HFFc6 (cell line): ENCODE results near the gene ABITRAM. TPM values are rescaled to one million over a fixed set of nuclear protein-coding genes. Genes with fewer than 3 reads are reported as not detected.
A peak's percentile ranks its signal among the peaks of the same experiment; 100 is the strongest.
"Not testable (repeated sequence)": the region's sequence is repeated elsewhere in the genome, so short reads cannot be mapped to it uniquely, and the experiment has no call there.

Experiments
- DNase-seq: peaks from one replicate; pipeline ENCODE4 v3.0.0-alpha.2; 2018
- H3K27ac Mint-ChIP-seq: 2 replicates; pipeline ENCODE4 v1.8.0; 2020; ENCODE audit warnings: mild to moderate bottlenecking, mixed read lengths
- H3K27me3 Mint-ChIP-seq: 2 replicates; pipeline ENCODE4 v1.8.0; 2021; ENCODE audit warnings: mild to moderate bottlenecking, moderate library complexity, mixed read lengths; ENCODE audit not compliant: insufficient read depth
- H3K36me3 Mint-ChIP-seq: 2 replicates; pipeline ENCODE4 v1.8.0; 2021; ENCODE audit warnings: low read depth, mixed read lengths
- H3K4me1 Mint-ChIP-seq: 2 replicates; pipeline ENCODE4 v1.8.0; 2020; ENCODE audit warnings: low read depth, mixed read lengths
- H3K4me3 Mint-ChIP-seq: 2 replicates; pipeline ENCODE4 v1.8.0; 2020; ENCODE audit warnings: mild to moderate bottlenecking, moderate library complexity, mixed read lengths
- H3K9me3 Mint-ChIP-seq: 2 replicates; pipeline ENCODE4 v1.8.0; 2020; ENCODE audit warnings: mild to moderate bottlenecking, mixed read lengths
- CTCF ChIP-seq: fragments of 200-600 bp; sonication (generic); IDR thresholded peaks from 2 replicates; pipeline ENCODE4 v1.5.0; 2021; ENCODE audit warnings: antibody characterized with exemption, mild to moderate bottlenecking
- total RNA-seq, 6 experiments: library from RNA; stranded (reverse); fragmentation: NEBNext Ultra II Directional; extraction: Animal tissue kit (Norgen Biotek cat#: 25700); gene quantifications; 2 replicates in 1 of 6; 3 replicates in 5 of 6; pipeline ENCODE4 v1.2.3, GENCODE V29; 2021

The ABITRAM gene
- total RNA-seq, 6 experiments from 2014 or later: 12.5 to 14.0 (median 13.1) TPM

GRCh38 chr9:108919517-108919916, 14.7 kb upstream of the ABITRAM start:
- Mint-ChIP-seq H3K36me3 (0 out of 2 replicates have a peak, but pooled peaks cover 4% of the 10 kb centered on the region), H3K4me3 (no peak overlapping the region), H3K4me1 (no peaks in the 10 kb centered on the region), H3K9me3 (no peaks in the 10 kb centered on the region), H3K27me3 (no peaks in the 10 kb centered on the region), H3K27ac (no peak overlapping the region)
- DNase-seq: no peak
- no peak for TF ChIP-seq CTCF

GRCh38 chr9:108920401-108920800, 13.8 kb upstream of the ABITRAM start:
- not testable (repeated sequence) for H3K27me3 Mint-ChIP-seq, H3K4me1 Mint-ChIP-seq, H3K9me3 Mint-ChIP-seq, H3K27ac Mint-ChIP-seq, DNase-seq, H3K36me3 Mint-ChIP-seq, H3K4me3 Mint-ChIP-seq

- no peak for TF ChIP-seq CTCF
- Mint-ChIP-seq H3K27ac (no peak overlapping the region), H3K36me3 (peaks cover 9% of the 10 kb centered on the region; the same call in 1 of the 2 replicates), H3K4me3 (no peak overlapping the region), H3K9me3 (no peaks in the 10 kb centered on the region), H3K27me3 (no peaks in the 10 kb centered on the region), H3K4me1 (no peaks in the 10 kb centered on the region)
- DNase-seq: no peak
These were observed 13.0 kb upstream of the ABITRAM start for GRCh38 chr9:108921200-108921599.

- Mint-ChIP-seq H3K4me3 (no peak overlapping the region), H3K4me1 (no peaks in the 10 kb centered on the region), H3K27ac (no peak overlapping the region), H3K27me3 (no peaks in the 10 kb centered on the region), H3K36me3 (peaks cover 15% of the 10 kb centered on the region), H3K9me3 (no peaks in the 10 kb centered on the region)
- DNase-seq: no peak
- TF ChIP-seq CTCF: no peak
These were observed 9.7 kb upstream of the ABITRAM start for GRCh38 chr9:108924466-108924865.

- no peaks in the 10 kb centered on the region for H3K9me3 Mint-ChIP-seq
- no peak overlapping the region for H3K4me3 Mint-ChIP-seq
- no peak for TF ChIP-seq CTCF
- H3K36me3 Mint-ChIP-seq: peaks cover 15% of the 10 kb centered on the region
- H3K4me1 Mint-ChIP-seq: peaks cover 20% of the 10 kb centered on the region
- H3K27ac Mint-ChIP-seq: no peak overlapping the region
- no peak for DNase-seq
- no peaks in the 10 kb centered on the region for H3K27me3 Mint-ChIP-seq
These were observed 5.8 kb upstream of the ABITRAM start for GRCh38 chr9:108928386-108928785.

- H3K36me3 Mint-ChIP-seq: no peaks in the 10 kb centered on the region
- H3K4me1 Mint-ChIP-seq: peaks cover 39% of the 10 kb centered on the region
- peak; percentile 10 for DNase-seq
- no peaks in the 10 kb centered on the region for H3K9me3 Mint-ChIP-seq
- H3K27ac Mint-ChIP-seq: peak overlapping the region; percentile 95
- H3K27me3 Mint-ChIP-seq: peaks cover 2% of the 10 kb centered on the region; the same call in 1 of the 2 replicates
- H3K4me3 Mint-ChIP-seq: peak overlapping the region; percentile 100
- no peak for TF ChIP-seq CTCF
These were observed 926 bp upstream of the ABITRAM start for GRCh38 chr9:108933231-108933717.
